Osteoblast (primary cell): Measurements from ENCODE around the gene CR1. TPM values are rescaled to one million over a fixed set of nuclear protein-coding genes. Genes with fewer than 3 reads are reported as not detected.
"Not testable (repeated sequence)": the region's sequence is repeated elsewhere in the genome, so short reads cannot be mapped to it uniquely, and the experiment has no call there.

Experiments used
- DNase-seq: peaks from one replicate; pipeline ENCODE4 v3.0.0; 2011; ENCODE audit warnings: low spot score, mixed read lengths; ENCODE audit not compliant: insufficient read length; ENCODE audit errors: missing footprints
- H2AFZ ChIP-seq: 2 replicates; pipeline ENCODE4 v1.6.0; 2011; ENCODE audit warnings: mild to moderate bottlenecking, low read length
- H3K27ac ChIP-seq: 2 replicates; pipeline ENCODE4 v1.5.1; 2011; ENCODE audit warnings: mild to moderate bottlenecking, low read depth, low read length, moderate library complexity
- H3K27me3 ChIP-seq: 2 replicates; pipeline ENCODE4 v1.6.0; 2012; ENCODE audit warnings: mild to moderate bottlenecking, control low read depth, inconsistent platforms, low read length, moderate library complexity; ENCODE audit not compliant: insufficient read depth
- H3K36me3 ChIP-seq: 2 replicates; pipeline ENCODE4 v1.5.1; 2011; ENCODE audit warnings: mild to moderate bottlenecking, low read length, control low read depth, moderate library complexity; ENCODE audit not compliant: insufficient read depth
- H3K4me1 ChIP-seq: 2 replicates; pipeline ENCODE4 v1.5.1; 2011; ENCODE audit warnings: mild to moderate bottlenecking, low read length, control low read depth, moderate library complexity; ENCODE audit not compliant: insufficient read depth
- H3K4me2 ChIP-seq: 2 replicates; pipeline ENCODE4 v1.6.0; 2011; ENCODE audit warnings: mild to moderate bottlenecking, low read length; ENCODE audit not compliant: insufficient read depth
- H3K4me3 ChIP-seq: fragments of 200-600 bp; sonication (generic); 3 replicates; pipeline ENCODE4 v1.5.1; 2012; ENCODE audit warnings: mild to moderate bottlenecking, low read length, inconsistent platforms; ENCODE audit not compliant: insufficient read depth
- H3K79me2 ChIP-seq: 2 replicates; pipeline ENCODE4 v1.6.0; 2012; ENCODE audit warnings: mild to moderate bottlenecking, low read length, control low read depth, inconsistent platforms; ENCODE audit not compliant: insufficient read depth
- H3K9me3 ChIP-seq: 2 replicates; pipeline ENCODE4 v1.5.1; 2011; ENCODE audit warnings: low read depth, low read length, control low read depth
- H4K20me1 ChIP-seq: 2 replicates; pipeline ENCODE4 v1.6.0; 2012; ENCODE audit warnings: mild to moderate bottlenecking, low read length, control low read depth; ENCODE audit not compliant: insufficient read depth
- CTCF ChIP-seq: IDR thresholded peaks from 2 replicates; pipeline ENCODE4 v1.5.1; 2011; ENCODE audit warnings: mild to moderate bottlenecking, low read depth, low read length, moderate library complexity; ENCODE audit errors: extremely low read depth
- total RNA-seq: library from RNA; depleted of rRNA; stranded (reverse); fragments of >200 nt; gene quantifications from 2 replicates; pipeline ENCODE4 v1.2.3, GENCODE V29; 2012

The CR1 gene
- total RNA-seq, 1 donor, result under 0.01 TPM

GRCh38 chr1:207578796-207579435 is 83.0 kb downstream of the CR1 start:
- Histone ChIP-seq H3K27ac (no peak overlapping the region), H2AFZ (peak overlapping the region; percentile 64)
- no peak for TF ChIP-seq CTCF

DNA sequence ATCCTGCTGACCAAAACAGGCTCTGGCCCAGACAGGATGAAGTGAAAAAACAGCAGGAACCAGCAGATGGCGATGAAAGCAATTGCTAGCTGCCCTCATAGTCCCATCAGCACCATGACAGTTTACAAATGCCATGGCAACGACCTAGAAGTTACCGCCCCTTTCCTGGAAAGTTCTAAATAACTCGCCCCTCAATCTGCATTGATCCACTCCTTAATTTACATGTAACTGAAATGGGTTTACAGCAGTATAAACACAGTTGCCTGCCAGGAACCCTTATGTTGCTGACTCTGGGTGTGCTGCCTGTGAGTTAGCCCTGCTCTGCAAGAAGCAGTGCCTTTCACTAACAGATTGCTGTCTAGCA is 83.5 kb downstream of the CR1 start:
- Histone ChIP-seq H3K27me3 (no peaks in the 10 kb centered on the region), H3K27ac (no peak overlapping the region), H4K20me1 (no peaks in the 10 kb centered on the region), H3K4me3 (no peak overlapping the region), H3K36me3 (no peaks in the 10 kb centered on the region), H3K4me2 (no peak overlapping the region), H2AFZ (peak overlapping the region; percentile 64), H3K4me1 (no peaks in the 10 kb centered on the region), H3K79me2 (no peaks in the 10 kb centered on the region), H3K9me3 (no peaks in the 10 kb centered on the region)
- peak; percentile 52 for DNase-seq
- peak; percentile 69 for TF ChIP-seq CTCF

More at GRCh38 chr1:207578796-207579435, 83.0 kb downstream of the CR1 start:
- no peaks in the 10 kb centered on the region for H3K9me3 ChIP-seq
- H3K4me2 ChIP-seq, result no peak overlapping the region
- H3K36me3 ChIP-seq, result no peaks in the 10 kb centered on the region
- no peaks in the 10 kb centered on the region for H3K27me3 ChIP-seq
- H4K20me1 ChIP-seq, result no peaks in the 10 kb centered on the region
- DNase-seq, result no peak
- H3K4me1 ChIP-seq, result no peaks in the 10 kb centered on the region
- no peak overlapping the region for H3K4me3 ChIP-seq
- H3K79me2 ChIP-seq, result no peaks in the 10 kb centered on the region

GRCh38 chr1:207581496-207582153 is 85.7 kb downstream of the CR1 start:
- Histone ChIP-seq H3K9me3 (no peaks in the 10 kb centered on the region), H3K4me3 (no peak overlapping the region), H3K27ac (no peak overlapping the region), H3K4me1 (no peaks in the 10 kb centered on the region), H4K20me1 (no peaks in the 10 kb centered on the region), H2AFZ (no peak overlapping the region), H3K4me2 (no peak overlapping the region), H3K79me2 (no peaks in the 10 kb centered on the region), H3K36me3 (no peaks in the 10 kb centered on the region), H3K27me3 (no peaks in the 10 kb centered on the region)
- no peak for DNase-seq
- no peak for TF ChIP-seq CTCF

DNA sequence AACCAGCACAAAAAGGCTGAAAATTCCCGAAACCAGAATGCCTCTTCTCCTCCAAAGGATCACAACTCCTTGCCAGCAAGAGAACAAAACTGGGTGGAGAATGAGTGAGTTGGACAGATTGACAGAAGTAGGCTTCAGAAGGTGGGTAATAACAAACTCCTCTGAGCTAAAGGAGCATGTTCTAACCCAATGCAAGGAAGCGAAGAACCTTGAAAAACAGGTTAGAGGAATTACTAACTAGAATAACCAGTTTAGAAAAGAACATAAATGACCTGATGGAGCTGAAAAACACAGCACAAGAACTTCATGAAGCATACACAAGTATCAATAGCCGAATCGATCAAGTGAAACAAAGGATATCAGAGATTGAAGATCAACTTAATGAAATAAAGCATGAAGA is 93.5 kb downstream of the CR1 start:
- not testable (repeated sequence) for H3K27me3 ChIP-seq

DNA sequence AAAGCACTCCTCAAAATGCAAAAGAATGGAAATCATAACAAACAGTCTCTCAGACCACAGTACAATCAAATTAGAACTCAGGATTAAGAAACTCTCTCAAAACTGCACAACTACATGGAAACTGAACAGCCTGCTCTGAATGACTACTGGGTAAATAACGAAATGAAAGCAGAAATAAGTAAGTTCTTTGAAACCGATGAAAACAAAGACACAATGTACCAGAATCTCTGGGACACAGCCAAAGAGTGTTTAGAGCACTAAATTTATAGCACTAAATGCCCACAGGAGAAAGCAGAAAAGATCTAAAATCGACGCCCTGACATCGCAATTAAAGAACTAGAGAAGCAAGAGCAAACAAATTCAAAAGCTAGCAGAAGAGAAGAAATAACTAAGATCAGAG is 95.2 kb downstream of the CR1 start:
- not testable (repeated sequence) for H4K20me1 ChIP-seq, H3K79me2 ChIP-seq, H3K9me3 ChIP-seq, H3K27me3 ChIP-seq, H3K4me3 ChIP-seq, H3K4me1 ChIP-seq, H3K36me3 ChIP-seq, DNase-seq, H3K27ac ChIP-seq, H3K4me2 ChIP-seq, H2AFZ ChIP-seq

More for the DNA sequence above, 93.5 kb downstream of the CR1 start:
- not testable (repeated sequence) for H2AFZ ChIP-seq, H3K4me3 ChIP-seq, H3K27ac ChIP-seq, H4K20me1 ChIP-seq, H3K36me3 ChIP-seq, DNase-seq, H3K4me2 ChIP-seq, H3K79me2 ChIP-seq, H3K9me3 ChIP-seq, H3K4me1 ChIP-seq

DNA sequence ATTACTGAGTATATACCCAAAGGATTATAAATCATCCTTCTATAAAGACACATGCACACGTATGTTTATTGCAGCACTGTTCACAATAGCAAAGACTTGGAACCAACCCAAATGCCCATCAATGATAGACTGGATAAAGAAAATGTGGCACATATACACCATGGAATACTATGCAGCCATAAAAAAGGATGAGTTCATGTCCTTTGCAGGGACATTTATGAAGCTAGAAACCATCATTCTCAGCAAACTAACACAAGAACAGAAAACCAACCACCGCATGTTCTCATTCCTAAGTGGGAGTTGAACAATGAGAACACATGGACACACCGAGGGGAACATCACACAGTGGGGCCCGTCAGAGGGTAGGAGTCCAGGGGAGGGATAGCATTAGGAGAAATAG is 98.1 kb downstream of the CR1 start:
- H3K4me2 ChIP-seq, H3K4me1 ChIP-seq, H3K4me3 ChIP-seq, H2AFZ ChIP-seq, H3K36me3 ChIP-seq, H3K27ac ChIP-seq, H3K9me3 ChIP-seq, H3K79me2 ChIP-seq, H3K27me3 ChIP-seq, H4K20me1 ChIP-seq, DNase-seq: not testable (repeated sequence)
